Measurements from ENCODE around the gene ARL4D.

ARL4D gene

GRCh38 chr17:43430936-43431713, 32.3 kb downstream of the ARL4D start:
- DNase-seq, result no peak

DNA sequence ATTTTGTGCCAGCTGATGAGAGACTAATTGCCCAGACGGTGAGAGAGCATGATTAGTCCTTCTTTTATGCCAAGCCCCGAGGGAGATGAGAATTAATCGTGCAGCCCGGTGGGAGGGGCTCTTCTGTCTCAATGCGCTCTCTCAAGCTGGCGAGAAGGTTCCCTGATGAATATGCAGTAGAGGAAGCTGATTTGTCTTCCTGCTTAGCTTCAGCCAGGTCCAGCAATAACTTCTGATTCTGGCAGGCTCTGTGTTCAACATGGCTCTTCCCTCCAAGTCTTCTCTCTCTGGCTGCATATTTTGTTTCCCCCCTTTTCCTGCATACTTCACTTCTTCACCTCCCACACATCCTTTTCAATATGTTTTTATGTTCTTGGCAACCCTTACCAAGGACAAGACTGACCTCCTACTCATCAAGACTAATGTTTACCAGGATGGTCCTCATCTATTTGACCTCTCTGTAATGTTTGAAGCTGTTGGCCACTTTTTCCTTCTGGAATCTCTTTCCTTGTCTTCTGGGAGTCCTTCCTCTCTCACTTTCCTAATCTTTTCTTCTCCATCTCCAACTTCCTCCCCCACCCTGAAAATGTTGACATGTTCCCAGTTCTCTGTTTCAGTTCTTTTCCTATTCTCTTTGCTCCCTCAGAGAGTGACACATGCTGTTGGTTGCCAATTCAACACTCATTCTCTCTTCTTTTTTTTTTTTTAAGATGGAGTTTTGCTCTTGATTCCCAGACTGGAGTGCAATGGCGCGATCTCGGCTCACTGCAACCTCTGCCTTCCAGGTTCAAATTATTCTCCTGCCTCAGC, 33.1 kb downstream of the ARL4D start:
- no peak for DNase-seq

DNA sequence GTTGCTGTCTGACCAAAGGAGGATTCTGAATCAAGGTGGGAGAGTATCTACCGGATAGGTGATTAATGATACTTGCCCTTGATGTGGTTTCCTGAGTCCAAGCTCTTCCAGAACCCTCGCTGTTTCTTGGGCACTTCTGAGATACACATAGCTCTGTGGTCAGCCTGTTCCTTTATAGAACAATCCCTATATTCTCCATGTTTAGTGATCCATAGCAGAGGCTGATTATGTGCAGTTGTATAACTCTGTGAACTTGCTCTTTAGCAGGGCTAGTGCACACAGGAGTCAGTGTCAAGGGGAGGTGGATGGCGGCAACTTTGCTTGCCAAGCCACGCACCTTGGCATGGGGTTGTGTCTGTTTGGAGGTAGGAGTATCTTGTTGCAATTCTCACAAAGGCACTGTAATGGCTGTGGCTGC, 36.1 kb downstream of the ARL4D start:
- DNase-seq, result no peak

- DNase-seq, result no peak
Measured at GRCh38 chr17:43437756-43438155, 39.0 kb downstream of the ARL4D start.

DNA sequence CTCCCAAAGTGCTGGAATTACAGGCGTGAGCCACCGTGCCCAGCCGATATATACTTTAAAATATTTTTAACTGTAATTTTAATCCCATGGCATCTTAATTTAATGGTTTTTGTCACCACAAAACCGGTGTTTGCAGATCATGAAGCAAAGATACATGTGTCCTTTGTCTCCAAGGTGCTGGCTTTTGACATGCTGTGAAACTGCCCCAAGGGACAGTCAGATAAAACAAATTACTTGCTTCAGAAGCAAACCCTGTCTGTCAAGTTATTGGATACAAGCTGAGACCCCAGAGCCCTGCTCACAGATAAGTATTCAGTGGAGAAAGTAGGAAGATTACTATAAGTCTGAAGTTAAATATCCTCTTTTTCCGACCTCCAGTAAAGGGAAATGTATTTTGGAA, 39.8 kb downstream of the ARL4D start:
- DNase-seq, result no peak

- no peak for DNase-seq
Measured at GRCh38 chr17:43439041-43439440, 40.2 kb downstream of the ARL4D start.

- peak; percentile 44 for DNase-seq
Measured at GRCh38 chr17:43442711-43443110, 43.9 kb downstream of the ARL4D start.

GRCh38 chr17:43443381-43443780, 44.6 kb downstream of the ARL4D start:
- no peak for DNase-seq

DNA sequence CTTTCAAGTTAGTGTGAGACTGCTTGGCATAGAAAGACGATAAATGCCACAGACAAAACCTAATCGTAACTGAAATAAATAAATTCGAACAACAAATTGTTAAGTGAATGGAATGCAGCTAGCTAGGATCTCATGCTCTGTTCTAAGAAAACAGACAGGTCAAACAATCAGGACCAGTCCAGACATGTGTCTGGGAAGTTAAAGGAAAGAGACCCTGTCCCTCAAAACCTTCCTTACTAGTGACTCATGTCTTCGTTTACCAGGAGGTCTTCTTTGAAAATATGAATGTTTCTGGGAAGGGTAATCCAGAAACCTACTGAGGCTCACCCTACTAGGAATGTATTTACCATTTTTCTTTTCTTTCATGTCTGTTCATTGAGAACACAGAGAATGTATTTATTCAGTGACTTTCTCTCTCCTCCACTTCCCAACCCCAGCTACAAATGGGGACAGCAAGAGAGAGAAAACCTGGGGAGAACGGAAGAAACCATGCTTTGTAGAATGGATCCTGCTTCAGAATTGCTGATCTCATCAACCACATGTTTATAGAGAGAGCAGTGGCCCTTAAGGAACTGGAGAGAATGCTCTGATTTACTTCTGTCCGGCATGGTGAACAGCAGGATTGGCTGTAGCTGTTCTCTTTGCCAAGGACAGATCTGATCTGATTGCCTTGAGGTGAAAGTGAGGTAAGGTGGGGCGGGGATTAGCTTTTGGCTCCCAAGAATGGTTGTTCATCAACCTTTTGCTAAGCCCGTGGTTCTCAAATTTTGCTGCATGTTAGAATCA, 45.6 kb downstream of the ARL4D start:
- no peak for DNase-seq

GRCh38 chr17:43445009-43445589, 46.3 kb downstream of the ARL4D start:
- no peak for DNase-seq

DNA sequence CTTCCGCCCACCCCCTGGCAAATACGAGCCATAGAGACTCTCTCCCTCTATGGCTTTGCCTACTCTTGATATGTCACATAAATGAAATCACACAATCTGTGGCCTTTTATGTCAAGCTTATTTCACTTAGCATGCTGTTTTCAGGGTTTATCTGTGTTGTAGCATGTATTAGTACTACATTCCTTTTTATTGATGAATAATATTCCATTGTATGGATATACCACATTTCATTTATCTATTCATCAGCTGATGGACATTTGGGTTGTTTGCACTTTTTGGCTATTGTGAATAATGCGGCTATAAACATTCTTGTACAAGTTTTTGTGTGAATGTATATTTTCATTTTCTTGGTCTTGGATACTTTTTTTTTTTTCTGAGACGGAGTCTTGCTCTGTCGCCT, 48.0 kb downstream of the ARL4D start:
- DNase-seq, result no peak

DNA sequence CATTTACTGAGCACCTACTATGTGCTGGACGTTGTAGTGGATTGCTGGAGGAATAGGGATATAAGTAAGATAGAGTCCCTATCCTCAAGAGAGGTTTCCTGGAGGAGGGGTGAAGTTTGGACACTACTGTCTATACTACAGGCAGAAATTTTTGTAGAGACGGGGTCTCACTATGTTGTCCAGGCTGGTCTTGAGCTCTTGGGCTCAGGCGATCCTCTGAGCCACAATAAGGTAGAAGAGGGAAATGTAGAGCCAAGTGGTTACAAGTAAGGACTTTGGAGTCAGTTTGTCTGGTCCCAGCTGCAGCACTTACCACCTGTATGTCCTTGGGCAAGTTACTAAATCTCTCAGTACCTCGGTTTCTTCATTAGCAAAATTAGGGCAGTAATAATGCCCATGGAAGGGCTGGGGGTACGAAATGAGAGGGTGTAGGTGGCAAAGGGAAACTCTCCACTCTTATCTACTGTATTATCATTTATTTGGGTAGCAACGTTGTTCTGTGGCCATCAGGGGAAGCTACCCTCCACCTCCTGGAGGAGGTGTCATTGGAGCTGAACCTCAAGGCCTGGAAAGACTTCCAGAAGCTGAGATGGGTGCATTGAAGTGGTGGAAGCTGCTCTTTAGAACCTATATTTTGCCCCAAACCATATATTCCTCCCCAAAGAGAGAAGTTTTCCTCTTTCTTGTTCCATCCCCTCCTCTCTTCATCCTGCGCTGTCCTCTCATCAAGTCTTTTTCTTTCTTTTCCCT, 50.1 kb downstream of the ARL4D start:
- no peak for DNase-seq

DNA sequence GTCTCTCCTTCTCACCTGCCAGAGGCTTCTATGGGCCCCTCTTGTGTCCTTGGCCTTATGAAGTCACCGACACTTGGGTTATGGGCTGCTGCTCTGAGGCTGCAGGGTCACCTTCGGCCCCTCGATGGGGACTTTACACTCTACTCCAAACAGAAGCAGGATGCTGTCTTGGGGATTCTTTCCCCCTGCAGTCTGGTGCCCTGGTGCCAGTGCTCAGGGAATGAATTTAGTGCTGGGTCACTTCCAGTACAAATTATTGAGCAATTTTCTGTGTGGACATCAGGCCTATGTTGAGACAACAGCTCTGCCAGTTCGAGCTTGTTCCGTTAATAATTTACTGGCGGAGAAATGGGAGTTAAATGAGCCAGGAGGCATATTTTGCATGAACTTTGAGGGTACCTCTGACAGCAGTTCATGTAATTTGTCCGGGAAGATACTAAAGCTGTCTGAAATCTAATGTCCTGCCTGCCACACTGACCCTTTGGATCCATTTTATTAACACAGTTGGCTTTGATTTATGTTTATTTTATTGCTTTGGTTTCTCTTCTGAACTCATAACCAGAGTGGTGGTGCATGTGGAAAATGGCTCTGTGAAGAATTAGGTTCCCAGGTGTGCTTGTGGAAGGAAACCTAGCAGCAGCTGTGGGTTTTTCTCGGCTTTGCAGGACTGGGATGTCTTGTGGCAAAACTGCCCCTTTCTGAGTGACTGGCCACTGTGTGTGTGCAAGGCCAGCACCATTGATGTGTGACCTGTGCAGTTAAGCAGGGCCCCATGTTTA, 50.9 kb downstream of the ARL4D start:
- no peak for DNase-seq

Measured in amniotic stem cell (primary cell).